Body of pancreas (tissue), 4 donors: ENCODE data around the gene KRT78. TPM values are rescaled to one million over a fixed set of nuclear protein-coding genes. Genes with fewer than 3 reads are reported as not detected.

Experiments
- ATAC-seq: fragments of 150-250 bp; one replicate; pipeline ENCODE4 v1.9.1; 2016
- DNase-seq, 4 donors: peaks; one replicate each; pipeline ENCODE4 v3.0.0-alpha.2; 2019
- H3K27ac ChIP-seq, 4 donors: fragments of 200-600 bp; sonication (generic); 1 replicate in 3 of 4; 2 replicates in 1 of 4; pipeline versions ENCODE4 v1.5.1 to v1.6.1; 2016 to 2019; ENCODE audit warnings: mild to moderate bottlenecking in 1 of 4, mixed read lengths in 1 of 4, moderate library complexity in 1 of 4
- H3K27me3 ChIP-seq, 2 donors: fragments of 200-600 bp; sonication (generic); one replicate each; pipeline ENCODE4 v1.6.0; 2016; ENCODE audit warnings: mild to moderate bottlenecking in 1 of 2
- H3K36me3 ChIP-seq, 2 donors: fragments of 200-600 bp; sonication (generic); replicated peaks in 1 of 2; 2 replicates each; pipeline ENCODE4 v1.5.1; 2016; ENCODE audit warnings: low read depth in 2 of 2; ENCODE audit not compliant: insufficient read depth in 1 of 2
- H3K4me1 ChIP-seq: fragments of 200-600 bp; sonication (generic); one replicate; pipeline ENCODE4 v1.6.0; 2016
- H3K4me3 ChIP-seq, 2 donors: fragments of 200-600 bp; sonication (generic); 1 replicate in 1 of 2; 2 replicates in 1 of 2; pipeline ENCODE4 v1.5.1; 2016 to 2019
- H3K9me3 ChIP-seq, 3 donors: fragments of 200-600 bp; sonication (generic); 1 replicate in 2 of 3; 2 replicates in 1 of 3; pipeline ENCODE4 v1.5.1; 2016
- CTCF ChIP-seq, 7 experiments: fragments of 450-650 bp in 4 of 7; fragments of 200-600 bp in 3 of 7; sonication (generic) in 3 of 7; IDR thresholded peaks; one replicate each; pipeline ENCODE4 v1.5.1; 2016 to 2019; ENCODE audit warnings: antibody characterized with exemption in 7 of 7
- POLR2A ChIP-seq, 3 donors: fragments of 450-650 bp; IDR thresholded peaks; one replicate each; pipeline ENCODE4 v1.6.1; 2016; ENCODE audit warnings: antibody characterized with exemption in 3 of 3, mild to moderate bottlenecking in 2 of 3
- WGBS, 2 donors: methylation state at CpG; one replicate each; pipeline ENCODE4 v1.1.5; 2017; 5-methylcytosine and 5-hydroxymethylcytosine counted together
- intact Hi-C: fragments of 100-400 bp; cut with DNase I; formaldehyde crosslinking; loops from one replicate; pipeline ENCODE4 v1.15.1; 2023
- total RNA-seq, 2 donors: library from RNA; depleted of rRNA; stranded (reverse); fragments of >200 nt; gene quantifications; one replicate each; pipeline ENCODE4 v1.1.0, GENCODE V29; 2016

The KRT78 gene
- total RNA-seq, 2 donors from 2014 or later = not detected

GRCh38 chr12:52805000-52805399, 43.8 kb downstream of the KRT78 start:
- Histone ChIP-seq H3K27me3 (no peaks in the 10 kb centered on the region), H3K27ac (no peak overlapping the region), H3K4me1 (peaks cover 9% of the 10 kb centered on the region), H3K4me3 (no peak overlapping the region), H3K9me3 (no peaks in the 10 kb centered on the region), H3K36me3 (no peaks in the 10 kb centered on the region)
- ATAC-seq = no peak
- WGBS, 2 donors = 35 to 57% methylated on average over 1 of the region's 1 CpG
- TF ChIP-seq POLR2A (IDR thresholded peaks at IDR 0.05) (no peak), CTCF (IDR thresholded peaks at IDR 0.05) (no peak)
- intact Hi-C loops = no loop called here
- no peak for DNase-seq

- H3K9me3 ChIP-seq = no peaks in the 10 kb centered on the region
- DNase-seq = no peak
- WGBS, 2 donors = 64 to 89% methylated on average over 5 to 6 of the region's 6 CpGs
- H3K4me3 ChIP-seq = no peak overlapping the region
- H3K4me1 ChIP-seq = peaks cover 9% of the 10 kb centered on the region
- H3K27ac ChIP-seq = no peak overlapping the region
- no peaks in the 10 kb centered on the region for H3K27me3 ChIP-seq
- intact Hi-C loops = no loop called here
- no peaks in the 10 kb centered on the region for H3K36me3 ChIP-seq
- no peak for TF ChIP-seq CTCF (IDR thresholded peaks at IDR 0.05)
- no peak for TF ChIP-seq POLR2A (IDR thresholded peaks at IDR 0.05)
- no peak for ATAC-seq
These were observed 46.4 kb downstream of the KRT78 start for GRCh38 chr12:52802442-52802841.

DNA sequence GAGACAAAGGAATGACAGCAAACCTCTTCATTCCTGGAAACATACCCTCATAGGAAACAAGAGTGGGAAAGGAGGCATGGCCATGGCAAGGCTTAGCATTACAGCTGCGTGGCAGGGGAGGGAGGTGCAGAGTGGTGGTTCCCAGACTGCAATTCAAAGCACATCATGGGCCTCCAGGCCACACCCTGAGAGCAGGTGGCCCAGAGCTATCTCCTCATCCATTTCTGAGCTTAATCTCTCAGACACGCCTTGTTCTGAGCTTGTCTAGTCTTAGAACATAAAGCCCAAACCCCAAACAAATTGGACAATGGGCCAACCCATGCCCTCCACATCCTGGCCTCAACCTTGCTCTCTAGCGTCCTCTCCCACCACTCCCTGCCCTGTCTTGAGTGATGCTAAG, 47.0 kb downstream of the KRT78 start:
- Histone ChIP-seq H3K4me3 (no peak overlapping the region), H3K36me3 (no peaks in the 10 kb centered on the region), H3K27ac (no peak overlapping the region), H3K9me3 (no peaks in the 10 kb centered on the region), H3K27me3 (no peaks in the 10 kb centered on the region), H3K4me1 (peaks cover 9% of the 10 kb centered on the region)
- DNase-seq (no peak), ATAC-seq (no peak)
- TF ChIP-seq CTCF (IDR thresholded peaks at IDR 0.05) = no peak
- TF ChIP-seq POLR2A (IDR thresholded peaks at IDR 0.05) = no peak
- intact Hi-C loops = no loop called here
- 61 to 65% methylated on average over 3 of the region's 3 CpGs for WGBS, 2 donors

GRCh38 chr12:52800259-52800917, 48.4 kb downstream of the KRT78 start:
- Histone ChIP-seq H3K4me1 (peaks cover 9% of the 10 kb centered on the region), H3K9me3 (no peaks in the 10 kb centered on the region), H3K27ac (no peak overlapping the region), H3K27me3 (no peaks in the 10 kb centered on the region), H3K36me3 (no peaks in the 10 kb centered on the region), H3K4me3 (no peak overlapping the region)
- TF ChIP-seq POLR2A (IDR thresholded peaks at IDR 0.05) (no peak), CTCF (IDR thresholded peaks at IDR 0.05) (no peak)
- DNase-seq (no peak), ATAC-seq (no peak)
- intact Hi-C loops = no loop called here
- 68 to 77% methylated on average over 1 of the region's 1 CpG for WGBS, 2 donors
